Thyroid gland (tissue), 4 donors: ENCODE measurements around the gene RPS19.

ENCODE experiments used
- CTCF ChIP-seq, 6 experiments: fragments of 200-600 bp in 3 of 6; fragments of 450-650 bp in 3 of 6; sonication (generic) in 3 of 6; IDR thresholded peaks; one replicate each; pipeline ENCODE4 v1.5.1; 2016 to 2019; ENCODE audit warnings: antibody characterized with exemption in 6 of 6, mild to moderate bottlenecking in 2 of 6, inconsistent platforms in 1 of 6, moderate library complexity in 1 of 6
- POLR2A ChIP-seq, 2 donors: fragments of 450-650 bp; IDR thresholded peaks; one replicate each; pipeline ENCODE4 v1.6.1; 2017; ENCODE audit warnings: antibody characterized with exemption in 2 of 2, mild to moderate bottlenecking in 2 of 2, moderate library complexity in 1 of 2

GRCh38 chr19:41908724-41909464 lies 48.8 kb downstream of the RPS19 start:
- TF ChIP-seq POLR2A (IDR thresholded peaks at IDR 0.05): no peak
- TF ChIP-seq CTCF (IDR thresholded peaks at IDR 0.05): no peak
